Upper lobe of right lung (tissue), 1 donor: ENCODE data around the gene DPP6. TPM values are rescaled to one million over a fixed set of nuclear protein-coding genes. Genes with fewer than 3 reads are reported as not detected.
"Not testable (repeated sequence)": the region's sequence is repeated elsewhere in the genome, so short reads cannot be mapped to it uniquely, and the experiment has no call there.

Experiments
- ATAC-seq: fragments of 200-7000 bp; cut with Tn5 transposase; one replicate; pipeline ENCODE4 v1.9.1; 2020; ENCODE audit warnings: mild to moderate bottlenecking, moderate library complexity
- DNase-seq: peaks from one replicate; pipeline ENCODE4 v3.0.0-alpha.2; 2020
- H3K27ac ChIP-seq: fragments of 200-600 bp; one replicate; pipeline ENCODE4 v1.8.0; 2022
- H3K27me3 ChIP-seq: fragments of 200-600 bp; one replicate; pipeline ENCODE4 v1.8.0; 2022; ENCODE audit warnings: mild to moderate bottlenecking
- H3K36me3 ChIP-seq: fragments of 200-600 bp; one replicate; pipeline ENCODE4 v1.8.0; 2022
- H3K4me1 ChIP-seq: fragments of 200-600 bp; one replicate; pipeline ENCODE4 v1.8.0; 2022
- H3K4me3 ChIP-seq: fragments of 200-600 bp; one replicate; pipeline ENCODE4 v1.8.0; 2022; ENCODE audit warnings: mild to moderate bottlenecking
- H3K9me3 ChIP-seq: fragments of 200-600 bp; one replicate; pipeline ENCODE4 v1.8.0; 2022
- intact Hi-C: fragments of 100-400 bp; cut with DNase I; formaldehyde crosslinking; loops from one replicate; pipeline ENCODE4 v1.11.0; 2022
- total RNA-seq: library from RNA; stranded (reverse); fragmentation: NEBNext Ultra II Directional; extraction: Animal tissue kit (Norgen Biotek cat#: 25700); gene quantifications from one replicate; pipeline ENCODE4 v1.2.1, GENCODE V29; 2021
- TF ChIP-seq, protein P1 (sequence below): fragments of 200-600 bp; IDR thresholded peaks from one replicate; pipeline ENCODE4 v1.8.0; 2022; ENCODE audit warnings: antibody characterized with exemption
- donor health status: DM: no; HTN: yes; CAD: no; lungs with severe emphysema.

DPP6 gene
- total RNA-seq, 1 donor from 2014 or later: 1.6 TPM

DNA sequence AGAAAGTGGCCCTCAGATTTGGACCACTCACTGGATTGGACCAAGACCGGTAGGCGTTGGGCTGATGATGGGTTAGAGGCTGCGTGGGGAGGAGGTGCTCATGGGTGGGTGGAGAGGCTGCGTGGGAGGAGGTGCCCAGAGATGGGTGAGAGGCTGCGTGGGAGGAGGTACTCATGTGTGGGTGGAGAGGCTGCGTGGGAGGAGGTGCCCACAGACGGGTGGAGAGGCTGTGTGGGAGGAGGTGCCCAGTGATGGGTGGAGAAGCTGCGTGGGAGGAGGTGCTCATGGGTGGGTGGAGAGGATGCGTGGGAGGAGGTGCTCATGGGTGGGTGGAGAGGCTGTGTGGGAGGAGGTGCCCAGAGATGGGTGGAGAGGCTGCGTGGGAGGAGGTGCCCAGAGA is 604.4 kb downstream of the DPP6 start:
- intact Hi-C loops: no loop called here
- TF ChIP-seq, protein P1, sequence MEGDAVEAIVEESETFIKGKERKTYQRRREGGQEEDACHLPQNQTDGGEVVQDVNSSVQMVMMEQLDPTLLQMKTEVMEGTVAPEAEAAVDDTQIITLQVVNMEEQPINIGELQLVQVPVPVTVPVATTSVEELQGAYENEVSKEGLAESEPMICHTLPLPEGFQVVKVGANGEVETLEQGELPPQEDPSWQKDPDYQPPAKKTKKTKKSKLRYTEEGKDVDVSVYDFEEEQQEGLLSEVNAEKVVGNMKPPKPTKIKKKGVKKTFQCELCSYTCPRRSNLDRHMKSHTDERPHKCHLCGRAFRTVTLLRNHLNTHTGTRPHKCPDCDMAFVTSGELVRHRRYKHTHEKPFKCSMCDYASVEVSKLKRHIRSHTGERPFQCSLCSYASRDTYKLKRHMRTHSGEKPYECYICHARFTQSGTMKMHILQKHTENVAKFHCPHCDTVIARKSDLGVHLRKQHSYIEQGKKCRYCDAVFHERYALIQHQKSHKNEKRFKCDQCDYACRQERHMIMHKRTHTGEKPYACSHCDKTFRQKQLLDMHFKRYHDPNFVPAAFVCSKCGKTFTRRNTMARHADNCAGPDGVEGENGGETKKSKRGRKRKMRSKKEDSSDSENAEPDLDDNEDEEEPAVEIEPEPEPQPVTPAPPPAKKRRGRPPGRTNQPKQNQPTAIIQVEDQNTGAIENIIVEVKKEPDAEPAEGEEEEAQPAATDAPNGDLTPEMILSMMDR: no peak
- Histone ChIP-seq H3K4me3 (no peak overlapping the region), H3K27ac (no peak overlapping the region), H3K4me1 (no peaks in the 10 kb centered on the region), H3K36me3 (no peaks in the 10 kb centered on the region), H3K9me3 (no peaks in the 10 kb centered on the region), H3K27me3 (no peaks in the 10 kb centered on the region)
- DNase-seq (no peak), ATAC-seq (no peak)

DNA sequence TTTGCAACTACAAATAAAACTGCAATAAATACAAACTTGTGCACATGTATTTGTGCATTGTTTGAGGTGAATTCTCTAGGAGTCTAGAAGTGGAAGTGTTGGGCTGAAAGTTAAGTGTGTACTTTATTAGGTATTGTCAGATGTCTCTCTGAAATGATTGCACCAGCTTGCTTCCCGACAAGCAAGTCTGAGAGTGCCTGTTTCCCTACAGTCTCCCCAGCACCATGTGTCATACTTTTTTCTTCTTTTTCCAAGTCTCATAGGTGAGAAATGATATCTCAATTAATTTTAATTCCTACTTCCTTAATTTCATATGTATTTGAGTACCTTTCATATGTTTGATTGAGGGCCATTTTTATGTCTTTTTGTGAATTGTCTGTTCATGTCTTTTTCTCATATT is 614.6 kb downstream of the DPP6 start:
- TF ChIP-seq, protein P1: no peak
- intact Hi-C loops: no loop called here
- ATAC-seq (no peak), DNase-seq (no peak)
- no peaks in the 10 kb centered on the region for H3K4me1 ChIP-seq
- H3K27me3 ChIP-seq: no peaks in the 10 kb centered on the region
- H3K27ac ChIP-seq: no peak overlapping the region
- H3K9me3 ChIP-seq: peaks cover 7% of the 10 kb centered on the region
- no peaks in the 10 kb centered on the region for H3K36me3 ChIP-seq
- H3K4me3 ChIP-seq: no peak overlapping the region

DNA sequence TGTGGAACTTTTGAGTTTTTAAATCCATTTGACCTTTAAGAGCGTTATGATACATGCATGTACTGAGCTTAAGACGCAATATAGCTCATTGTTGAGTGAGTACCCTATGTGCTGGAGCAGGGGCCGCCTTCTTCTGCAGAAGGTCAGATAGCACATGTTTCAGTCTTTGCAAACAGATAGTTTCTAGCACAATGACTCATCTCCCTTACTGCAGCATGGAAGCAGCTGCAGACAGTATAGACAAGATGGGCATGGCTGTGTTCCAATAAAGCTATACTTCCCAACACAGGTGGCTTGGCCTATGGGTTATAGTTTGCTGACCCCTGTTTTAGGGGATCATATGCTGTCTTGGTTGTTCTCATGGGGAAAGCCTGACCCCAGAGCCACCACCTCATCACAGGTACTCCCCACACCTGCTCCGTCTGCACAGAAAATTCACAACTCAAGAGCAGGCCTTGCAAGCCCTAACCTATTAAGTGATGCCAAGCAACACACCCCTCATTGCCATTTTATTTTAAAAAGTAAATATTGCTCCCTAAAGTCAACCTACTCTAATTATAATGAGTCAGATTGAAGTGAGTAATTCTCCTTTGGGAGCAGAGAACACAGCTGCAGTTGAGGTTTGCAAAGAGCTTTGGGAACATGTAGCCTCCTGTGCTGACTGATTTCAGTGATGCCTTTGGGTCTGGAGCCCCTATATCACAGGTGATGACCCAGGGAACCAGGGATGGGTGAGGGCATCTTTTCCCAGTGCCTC is 620.6 kb downstream of the DPP6 start:
- H3K4me1 ChIP-seq: no peaks in the 10 kb centered on the region
- ATAC-seq: no peak
- H3K27ac ChIP-seq: no peak overlapping the region
- no peak overlapping the region for H3K4me3 ChIP-seq
- TF ChIP-seq, protein P1: no peak
- H3K9me3 ChIP-seq: no peaks in the 10 kb centered on the region
- no peaks in the 10 kb centered on the region for H3K27me3 ChIP-seq
- intact Hi-C loops: no loop called here
- DNase-seq: no peak
- no peaks in the 10 kb centered on the region for H3K36me3 ChIP-seq

DNA sequence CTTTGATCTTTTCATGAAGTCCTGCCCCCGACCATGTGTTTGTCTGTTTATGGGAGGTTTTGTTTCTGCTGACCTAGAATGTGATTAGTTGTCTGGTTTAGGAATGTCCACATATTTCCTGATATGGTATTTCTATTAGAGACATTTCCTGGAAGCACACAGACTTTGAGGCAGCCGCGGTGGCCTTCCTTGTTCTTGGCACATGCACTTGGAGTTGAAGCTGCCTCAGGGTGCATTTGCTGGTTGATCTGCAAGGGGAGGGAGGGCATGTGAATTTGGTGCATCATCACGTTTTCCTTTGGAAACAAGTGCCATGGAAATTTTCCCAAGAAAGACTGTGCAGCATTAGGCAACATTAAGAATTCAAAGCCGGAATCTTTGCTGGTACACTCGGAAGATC is 622.0 kb downstream of the DPP6 start:
- TF ChIP-seq, protein P1: no peak
- H3K27me3 ChIP-seq: no peaks in the 10 kb centered on the region
- H3K9me3 ChIP-seq: no peaks in the 10 kb centered on the region
- no peak overlapping the region for H3K27ac ChIP-seq
- ATAC-seq: no peak
- no peak overlapping the region for H3K4me3 ChIP-seq
- no peaks in the 10 kb centered on the region for H3K36me3 ChIP-seq
- no peaks in the 10 kb centered on the region for H3K4me1 ChIP-seq
- intact Hi-C loops: no loop called here
- DNase-seq: no peak

DNA sequence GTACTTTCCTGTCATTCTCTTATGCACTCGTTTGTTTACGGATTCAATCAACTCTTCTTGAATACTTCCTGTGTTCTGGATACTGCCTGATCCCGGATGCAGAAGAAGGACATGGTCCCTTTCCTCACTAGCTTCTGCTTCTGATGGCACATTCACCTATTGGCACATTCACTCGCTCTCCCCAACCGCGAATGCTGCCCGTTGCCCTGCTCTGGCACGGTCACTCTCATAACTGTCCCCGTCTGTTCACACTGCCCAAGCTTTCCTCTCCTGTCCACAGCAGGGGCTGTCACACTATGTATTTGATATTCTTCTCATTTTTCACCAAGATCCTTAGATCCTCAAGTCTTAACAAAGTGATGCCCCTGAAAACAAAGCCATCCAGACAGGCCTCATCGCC is 623.4 kb downstream of the DPP6 start:
- intact Hi-C loops: no loop called here
- H3K27ac ChIP-seq: no peak overlapping the region
- no peak overlapping the region for H3K4me3 ChIP-seq
- no peaks in the 10 kb centered on the region for H3K9me3 ChIP-seq
- H3K4me1 ChIP-seq: no peaks in the 10 kb centered on the region
- DNase-seq (no peak), ATAC-seq (no peak)
- TF ChIP-seq, protein P1: no peak
- H3K36me3 ChIP-seq: no peaks in the 10 kb centered on the region
- H3K27me3 ChIP-seq: no peaks in the 10 kb centered on the region

DNA sequence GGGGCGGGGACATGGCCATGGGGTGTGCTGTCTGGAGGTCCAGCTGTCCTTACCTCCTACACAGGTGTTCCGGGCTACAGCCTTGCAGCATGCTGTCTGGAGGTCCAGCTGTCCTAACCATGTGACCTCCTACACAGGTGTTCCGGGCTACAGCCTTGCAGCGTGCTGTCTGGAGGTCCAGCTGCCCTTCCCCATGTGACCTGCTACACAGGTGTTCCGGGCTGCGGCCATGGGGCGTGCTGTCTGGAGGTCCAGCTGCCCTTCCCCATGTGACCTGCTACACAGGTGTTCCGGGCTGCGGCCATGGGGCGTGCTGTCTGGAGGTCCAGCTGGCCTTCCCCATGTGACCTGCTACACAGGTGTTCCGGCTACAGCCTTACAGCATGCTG is 623.8 kb downstream of the DPP6 start:
- DNase-seq, H3K4me3 ChIP-seq, intact Hi-C loops, H3K36me3 ChIP-seq, ATAC-seq, H3K9me3 ChIP-seq, H3K27me3 ChIP-seq, H3K27ac ChIP-seq, H3K4me1 ChIP-seq: not testable (repeated sequence)
